Cerebellar cortex (tissue), 1 donor: ENCODE measurements around the gene TGM6.

ENCODE experiments used
- DNase-seq: peaks from one replicate; pipeline ENCODE4 v3.0.0-alpha.2; 2015; ENCODE audit warnings: low spot score

The TGM6 gene

GRCh38 chr20:2364044-2364443, 16.7 kb upstream of the TGM6 start:
- DNase-seq: no peak

- DNase-seq: no peak
These were observed 15.6 kb upstream of the TGM6 start for GRCh38 chr20:2365091-2365490.

DNA sequence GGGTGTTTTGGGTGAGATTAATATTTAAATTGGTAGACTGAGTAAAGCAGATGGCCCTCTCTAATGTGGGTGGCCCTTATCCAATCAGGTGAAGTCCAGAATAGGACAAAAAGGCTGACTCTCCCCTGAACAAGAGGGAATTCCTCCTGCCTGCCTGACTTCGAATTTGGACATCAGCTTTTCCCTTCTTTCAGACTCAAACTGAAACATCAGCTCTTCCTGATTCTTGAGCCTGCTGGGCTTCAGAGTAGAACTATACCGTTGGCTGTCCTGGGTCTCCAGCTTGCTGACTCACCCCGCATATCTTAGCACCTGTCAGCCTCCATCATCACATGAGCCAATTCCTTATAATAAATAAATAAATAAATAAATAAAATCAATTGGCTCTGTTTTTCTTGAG, 15.0 kb upstream of the TGM6 start:
- DNase-seq: no peak

- DNase-seq: no peak
These were observed 12.1 kb upstream of the TGM6 start for GRCh38 chr20:2368621-2369020.

DNA sequence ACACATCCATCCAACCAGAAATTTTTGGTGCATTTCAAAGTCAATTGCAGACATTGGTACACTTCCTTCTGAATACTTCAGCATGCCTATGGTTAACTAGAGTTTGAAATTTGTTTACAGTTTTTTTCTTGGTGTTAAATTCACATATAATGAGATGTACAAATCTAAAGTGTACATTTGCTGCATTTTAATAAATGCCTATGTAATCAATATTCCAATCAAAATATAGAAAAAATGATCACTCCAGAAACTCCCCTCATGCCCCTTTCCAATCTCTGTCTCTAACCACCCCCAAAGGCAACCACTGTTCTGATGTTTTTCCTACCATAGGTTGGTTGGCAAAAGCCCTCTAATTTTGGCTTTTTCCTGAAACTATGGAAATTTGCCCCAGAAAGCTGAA, 7.6 kb upstream of the TGM6 start:
- DNase-seq: no peak

DNA sequence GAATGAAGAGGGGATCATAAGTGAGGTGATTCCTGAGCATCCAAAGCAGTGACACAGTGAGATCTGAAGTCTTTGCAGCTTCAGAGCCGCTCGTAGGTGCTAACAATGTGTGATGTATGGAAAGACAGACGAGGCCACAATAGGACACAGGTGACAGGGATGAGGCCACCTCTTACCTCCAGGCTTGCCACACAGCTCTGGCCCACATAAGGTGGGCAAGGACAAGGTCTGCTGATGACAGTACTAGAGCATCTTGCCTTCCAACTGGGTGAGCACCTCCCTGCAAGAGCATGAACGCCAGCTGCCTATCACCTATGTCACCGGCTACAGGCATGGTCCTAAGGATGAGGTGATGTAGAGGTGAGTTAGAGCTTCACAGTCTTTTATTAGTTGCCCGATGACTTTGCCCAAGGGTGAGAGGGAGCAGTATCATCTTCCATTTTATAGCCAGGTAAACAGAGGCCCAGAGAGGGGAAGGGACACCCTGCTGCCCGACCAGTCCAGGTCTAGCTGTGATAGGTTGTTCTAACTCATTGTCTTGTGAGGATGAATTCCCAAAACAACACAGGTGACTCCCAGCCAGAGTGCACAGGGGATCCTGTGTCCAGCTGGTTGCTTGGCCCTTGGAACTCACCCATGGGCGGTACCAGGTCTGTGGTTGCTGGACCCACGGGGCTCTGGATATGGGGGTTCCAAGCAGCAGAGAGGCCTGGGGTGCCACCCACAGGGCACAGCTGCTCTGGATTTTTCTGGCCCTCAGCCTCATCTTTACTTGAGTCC, 6.2 kb upstream of the TGM6 start:
- DNase-seq: no peak

DNA sequence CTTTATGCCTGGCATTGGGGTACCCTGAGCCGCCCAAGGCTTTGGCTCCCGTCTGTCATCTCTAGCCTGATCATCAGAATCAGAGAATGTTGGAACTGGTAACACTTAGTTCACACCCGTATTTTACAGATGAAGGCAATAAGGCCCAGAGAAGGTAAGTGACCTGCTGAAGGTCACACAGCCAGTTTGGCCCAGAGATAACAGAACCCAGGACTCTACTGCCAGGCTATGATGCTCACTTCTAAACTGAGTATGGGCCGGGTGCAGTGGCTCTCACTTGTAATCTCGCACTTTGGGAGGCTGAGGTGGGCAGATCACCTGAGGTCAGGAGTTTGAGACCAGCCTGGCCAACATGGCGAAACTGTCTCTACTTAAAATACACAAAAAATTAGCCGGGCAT, 1.8 kb upstream of the TGM6 start:
- DNase-seq: no peak

GRCh38 chr20:2379511-2380229, 1.0 kb upstream of the TGM6 start:
- DNase-seq: no peak

DNA sequence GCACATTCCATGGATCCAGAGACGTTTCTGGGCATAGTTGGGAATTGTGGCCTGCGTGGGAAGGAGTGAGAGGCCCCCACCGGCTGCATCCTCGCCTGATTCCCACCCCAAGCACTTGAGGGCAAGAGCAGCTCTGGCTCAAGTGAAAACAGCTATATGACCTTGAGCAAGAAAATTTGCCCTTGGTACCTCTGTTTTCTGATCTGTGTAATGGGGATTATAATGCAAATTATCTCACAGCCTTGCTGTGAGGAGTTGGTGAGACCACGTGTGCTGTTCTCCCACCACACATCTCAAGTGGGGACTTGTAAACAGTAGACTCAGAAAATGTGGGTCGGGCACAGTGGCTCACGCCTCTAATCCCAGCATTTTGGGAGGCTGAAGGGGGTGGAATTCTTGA, 602 bp downstream of the TGM6 start:
- no peak for DNase-seq

- DNase-seq: no peak
These were observed 2.1 kb downstream of the TGM6 start for GRCh38 chr20:2382833-2383232.

- DNase-seq: no peak
These were observed 4.3 kb downstream of the TGM6 start for GRCh38 chr20:2385026-2385425.

DNA sequence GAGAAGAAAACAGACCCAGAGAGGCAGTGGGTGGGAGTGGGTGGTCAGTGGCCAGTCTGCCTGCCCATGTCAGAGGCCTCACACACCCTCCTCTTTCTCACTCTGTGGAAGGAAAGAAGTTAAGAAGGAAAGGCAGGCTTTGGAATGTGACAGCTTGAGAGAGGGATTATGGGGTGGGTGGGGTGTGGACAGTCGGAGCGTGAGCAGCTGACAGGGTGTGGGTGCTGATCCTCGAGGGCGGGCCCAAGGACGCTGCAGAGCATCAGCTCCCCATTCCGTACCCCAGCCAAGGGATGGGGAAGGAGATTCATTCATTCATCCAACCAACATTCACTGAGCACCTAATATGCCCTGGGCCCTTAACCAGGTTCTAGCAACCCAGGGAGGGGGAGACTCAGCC, 4.8 kb downstream of the TGM6 start:
- no peak for DNase-seq

GRCh38 chr20:2386516-2387179, 5.9 kb downstream of the TGM6 start:
- DNase-seq: no peak

DNA sequence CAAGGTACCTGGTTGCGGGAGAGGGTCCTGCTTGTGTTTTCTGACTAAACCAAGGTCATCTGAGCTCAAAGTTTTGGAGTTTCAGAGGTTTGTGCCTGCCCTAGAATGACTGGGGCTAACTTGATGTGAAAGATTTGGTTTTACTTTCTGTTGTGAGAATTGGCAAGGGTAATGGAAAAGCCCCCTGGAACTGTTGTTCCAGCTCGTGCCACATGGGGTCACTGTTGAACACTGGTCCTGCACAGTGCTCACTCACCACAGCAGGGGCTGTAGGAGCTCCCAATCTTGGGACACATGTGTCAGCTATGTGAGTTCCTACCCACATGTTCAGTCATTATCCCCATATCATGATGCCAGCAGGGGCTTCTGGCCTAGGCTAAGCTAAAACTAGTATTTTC, 6.5 kb downstream of the TGM6 start:
- peak; percentile 6 for DNase-seq

- DNase-seq: no peak
These were observed 6.9 kb downstream of the TGM6 start for GRCh38 chr20:2387580-2387979.

DNA sequence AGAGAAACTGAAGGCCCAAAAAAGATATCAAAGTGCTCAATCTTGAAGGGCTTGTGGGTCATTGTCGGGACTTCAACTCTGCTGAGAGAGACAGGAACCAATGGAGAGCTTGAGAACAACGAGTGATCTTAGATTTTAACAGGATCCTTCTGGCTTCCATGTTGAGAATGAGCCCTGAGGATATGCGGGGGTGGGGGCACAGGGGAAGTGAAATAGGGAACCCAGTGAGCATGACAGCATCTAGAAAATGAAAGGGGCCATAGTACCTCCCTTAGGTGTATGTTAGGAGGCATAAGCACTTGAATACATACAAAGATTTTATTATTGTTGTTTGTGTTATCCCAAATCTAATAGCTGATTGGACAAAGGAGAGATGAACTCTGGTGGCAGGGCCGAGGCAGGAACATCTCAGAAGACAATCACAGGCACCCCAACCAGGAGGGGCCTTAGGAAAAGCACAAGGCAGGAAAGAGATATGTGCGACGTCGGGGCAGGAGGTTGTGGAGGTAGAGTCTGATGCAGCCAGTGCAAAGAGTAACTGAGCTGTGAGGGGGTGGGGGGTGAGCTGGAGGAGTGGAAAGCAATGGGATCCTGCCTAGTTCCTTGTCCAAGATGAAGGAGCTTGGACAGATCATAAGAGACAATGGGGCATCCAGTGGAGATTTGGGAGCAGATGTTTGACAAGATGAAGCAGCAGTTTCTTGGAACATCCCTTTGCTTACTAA, 10.4 kb downstream of the TGM6 start:
- DNase-seq: no peak

DNA sequence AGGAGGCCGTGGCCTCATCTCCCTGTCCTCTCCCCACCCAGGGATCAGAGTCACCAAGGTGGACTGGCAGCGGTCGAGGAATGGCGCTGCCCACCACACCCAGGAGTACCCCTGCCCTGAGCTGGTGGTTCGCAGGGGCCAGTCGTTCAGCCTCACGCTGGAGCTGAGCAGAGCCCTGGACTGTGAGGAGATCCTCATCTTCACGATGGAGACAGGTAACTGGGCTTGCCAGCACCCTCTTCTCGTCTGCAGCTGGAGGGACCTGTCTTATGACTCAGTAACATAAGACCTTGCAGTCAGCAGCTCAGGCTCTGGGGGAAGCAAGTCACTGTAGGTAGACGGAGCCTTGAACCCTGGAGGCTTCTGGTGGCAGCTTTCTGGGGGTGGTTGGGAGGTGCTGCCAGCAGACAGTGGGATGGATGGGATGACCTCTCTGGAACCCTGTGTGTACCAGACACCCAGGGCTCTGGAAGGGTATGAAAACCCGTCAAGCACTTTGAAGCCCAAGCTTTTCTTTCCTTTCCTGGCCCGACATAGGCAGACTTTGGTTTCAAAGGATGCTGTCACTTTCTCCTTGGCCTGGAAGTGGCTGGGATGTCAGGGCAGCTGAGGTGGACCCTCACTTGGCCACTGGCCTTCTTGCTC, 13.8 kb downstream of the TGM6 start:
- DNase-seq: no peak

- no peak for DNase-seq
These were observed 14.4 kb downstream of the TGM6 start for GRCh38 chr20:2395136-2395535.

DNA sequence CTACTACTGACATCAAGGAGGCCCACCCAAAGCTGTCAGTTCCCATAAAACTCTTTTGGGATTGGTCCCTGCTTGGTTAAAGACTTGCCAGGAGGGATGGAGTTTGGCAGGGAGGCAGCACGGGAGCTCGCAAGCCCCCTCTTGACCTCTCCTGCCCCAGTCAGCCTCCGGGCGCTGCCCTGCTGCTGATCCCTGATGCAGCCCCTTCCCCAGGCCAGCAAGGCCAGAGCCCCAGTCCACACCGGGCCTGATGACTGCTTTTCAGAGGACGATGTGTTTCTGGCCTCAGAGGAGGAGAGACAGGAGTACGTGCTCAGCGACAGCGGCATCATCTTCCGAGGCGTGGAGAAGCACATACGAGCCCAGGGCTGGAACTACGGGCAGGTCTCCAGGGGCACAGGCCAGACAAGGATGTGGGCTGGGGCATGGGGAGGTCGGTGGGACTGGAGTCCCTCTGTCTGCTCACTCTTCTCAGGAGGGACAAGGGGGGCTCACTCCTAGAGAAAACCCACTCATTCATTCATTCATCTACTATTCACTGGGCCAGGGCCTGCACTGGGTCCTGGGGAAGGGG, 15.6 kb downstream of the TGM6 start:
- DNase-seq: no peak

DNA sequence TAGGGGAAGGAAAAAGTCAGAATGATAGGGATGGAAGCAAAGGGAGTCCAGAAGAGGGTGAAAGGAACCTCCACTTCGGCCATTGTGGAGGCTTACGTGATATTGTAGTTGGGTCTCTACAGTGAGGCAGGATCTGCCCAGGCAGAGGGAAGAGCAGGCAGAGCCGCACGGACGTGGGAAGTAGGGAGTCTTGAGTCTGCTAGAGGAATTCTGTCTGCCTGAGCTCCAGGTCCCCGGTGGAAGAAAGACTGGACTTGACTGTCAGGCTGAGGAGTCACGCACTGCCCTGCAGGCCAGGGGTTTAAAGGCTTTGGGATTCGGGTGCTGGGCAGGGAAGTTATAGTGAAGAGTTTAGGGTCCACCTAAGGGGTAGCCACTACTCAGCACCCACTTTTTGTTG, 16.4 kb downstream of the TGM6 start:
- no peak for DNase-seq

DNA sequence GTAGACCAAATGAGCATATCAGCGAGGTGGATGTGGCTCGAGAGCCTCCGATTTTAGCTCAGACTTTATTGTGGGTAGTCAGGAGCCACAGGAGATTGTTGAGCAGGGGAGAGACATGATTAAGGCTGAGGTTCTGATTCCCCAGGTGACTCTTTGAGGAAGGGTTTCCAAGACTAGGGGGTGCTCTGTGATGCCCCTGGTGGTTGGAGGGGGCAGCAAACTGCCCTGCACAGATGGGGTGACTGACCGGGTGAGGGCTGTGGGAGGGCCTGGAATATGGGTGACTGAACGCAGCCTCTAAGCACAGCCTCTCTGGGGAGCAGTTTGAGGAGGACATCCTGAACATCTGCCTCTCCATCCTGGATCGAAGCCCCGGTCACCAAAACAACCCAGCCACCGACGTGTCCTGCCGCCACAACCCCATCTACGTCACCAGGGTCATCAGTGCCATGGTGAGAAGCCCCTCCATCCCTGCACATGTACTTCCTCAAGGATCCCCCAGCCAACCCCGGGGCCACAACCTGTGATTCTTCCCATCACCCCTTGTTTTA, 17.0 kb downstream of the TGM6 start:
- DNase-seq: no peak
